GM12878 (cell line): Measurements from ENCODE around the gene C1QTNF8. TPM values are rescaled to one million over a fixed set of nuclear protein-coding genes. Genes with fewer than 3 reads are reported as not detected.
"Not testable (repeated sequence)": the region's sequence is repeated elsewhere in the genome, so short reads cannot be mapped to it uniquely, and the experiment has no call there.

Source experiments
- ATAC-seq: fragments of 200-7000 bp; cut with Tn5 transposase; 3 replicates; pipeline ENCODE4 v1.9.1; 2020; ENCODE audit warnings: mild to moderate bottlenecking, moderate library complexity
- BruUV-seq: library from RNA; stranded (reverse); fragments of 400-500 nt; replicated peaks from 2 replicates; lab custom pipeline; 2021; lab: Mats Ljungman, UMichigan
- CTCF ChIA-PET: fragments of 300-600 bp; sonication (Branson Sonifier 250); formaldehyde crosslinking; extraction: SDS; loops from one replicate; lab custom pipeline; 2021; ENCODE audit warnings: inconsistent platforms; lab: Yijun Ruan, JAX
- POLR2A ChIA-PET: fragments of 350-600 bp; formaldehyde crosslinking; extraction: SDS; loops from one replicate; lab custom pipeline; 2021; ENCODE audit warnings: inconsistent platforms; lab: Charles Lee
- RAD21 ChIA-PET: fragments of 300-600 bp; sonication (Branson Sonifier 250); formaldehyde crosslinking; loops from one replicate; lab custom pipeline; 2023; ENCODE audit warnings: antibody characterized with exemption; ENCODE audit not compliant: unreplicated experiment; lab: Charles Lee
- SMC1A ChIA-PET: fragments of 300-600 bp; sonication (Branson Sonifier 250); formaldehyde crosslinking; loops from one replicate; lab custom pipeline; 2023; ENCODE audit not compliant: unreplicated experiment, uncharacterized antibody; lab: Charles Lee
- DNase-seq: peaks from one replicate; pipeline ENCODE4 v3.0.0-alpha.2; 2011; ENCODE audit warnings: low read depth, low spot score
- FAIRE-seq: peaks from 3 replicates; lab custom pipeline; 2011; peaks lifted over from hg19 to GRCh38; lab: Jason Lieb, UNC
- H2AFZ ChIP-seq: 2 replicates; pipeline ENCODE4 v1.6.0; 2011; ENCODE audit warnings: low read depth, low read length, control low read depth; ENCODE audit not compliant: control insufficient read depth
- H3K27ac ChIP-seq: 2 replicates; pipeline ENCODE4 v1.5.1; 2011; ENCODE audit warnings: control low read depth; ENCODE audit not compliant: control insufficient read depth, insufficient read depth
- H3K27me3 ChIP-seq, 2 experiments: replicated peaks in 1 of 2; 2 replicates each; pipeline versions ENCODE4 v1.6.0 to v1.6.1; 2011; ENCODE audit warnings: low read length in 1 of 2; ENCODE audit not compliant: control insufficient read depth in 2 of 2, insufficient read depth in 2 of 2
- H3K36me3 ChIP-seq, 2 experiments: 2 replicates each; pipeline ENCODE4 v1.5.1; 2011; ENCODE audit warnings: low read length in 1 of 2; ENCODE audit not compliant: control insufficient read depth in 2 of 2, insufficient read depth in 2 of 2
- H3K4me1 ChIP-seq: 2 replicates; pipeline ENCODE4 v1.6.1; 2011; ENCODE audit warnings: mild to moderate bottlenecking, low read length, moderate library complexity, mixed read lengths; ENCODE audit not compliant: control insufficient read depth, insufficient read depth
- H3K4me2 ChIP-seq: 2 replicates; pipeline ENCODE4 v1.6.0; 2011; ENCODE audit warnings: control low read depth; ENCODE audit not compliant: control insufficient read depth, insufficient read depth
- H3K4me3 ChIP-seq: fragments of 200-600 bp; sonication (generic); 2 replicates; pipeline ENCODE4 v1.5.1; 2016
- H3K79me2 ChIP-seq: 2 replicates; pipeline ENCODE4 v1.6.0; 2011; ENCODE audit warnings: low read length; ENCODE audit not compliant: control insufficient read depth, insufficient read depth
- H3K9ac ChIP-seq: 2 replicates; pipeline ENCODE4 v1.8.0; 2011; ENCODE audit warnings: low read length, control low read depth, mixed read lengths; ENCODE audit not compliant: control insufficient read depth, insufficient read depth
- H3K9me3 ChIP-seq: replicated peaks from 3 replicates; pipeline ENCODE4 v1.5.1; 2011; ENCODE audit warnings: mild to moderate bottlenecking, low read length; ENCODE audit not compliant: control insufficient read depth, insufficient read depth
- H4K20me1 ChIP-seq: 2 replicates; pipeline ENCODE4 v1.6.0; 2011; ENCODE audit not compliant: control insufficient read depth, insufficient read depth
- EGR1 ChIP-seq, 2 experiments: IDR thresholded peaks; 1 replicate in 1 of 2; 2 replicates in 1 of 2; pipeline ENCODE4 v1.6.1; 2011 to 2012; ENCODE audit warnings: low read depth in 2 of 2, low read length in 2 of 2, borderline replicate concordance in 1 of 2, mild to moderate bottlenecking in 1 of 2, moderate library complexity in 1 of 2
- HDAC6 ChIP-seq: fragments of 200-600 bp; sonication (generic); IDR thresholded peaks from one replicate; pipeline ENCODE4 v1.8.0; 2017; ENCODE audit warnings: antibody characterized with exemption; ENCODE audit not compliant: unreplicated experiment
- MTA3 ChIP-seq: IDR thresholded peaks from 2 replicates; pipeline ENCODE4 v1.6.1; 2012; ENCODE audit warnings: low read length, inconsistent platforms, borderline replicate concordance
- NBN ChIP-seq: fragments of 450-650 bp; IDR thresholded peaks from 2 replicates; pipeline ENCODE4 v1.6.1; 2016
- PAX8 ChIP-seq: fragments of 450-650 bp; IDR thresholded peaks from 2 replicates; pipeline ENCODE4 v1.6.1; 2017; ENCODE audit warnings: mild to moderate bottlenecking, moderate library complexity
- POLR2AphosphoS2 ChIP-seq: IDR thresholded peaks from 2 replicates; pipeline ENCODE4 v1.6.1; 2011; ENCODE audit warnings: low read depth, mild to moderate bottlenecking, low read length, improper control_type of control experiment, moderate library complexity
- SREBF1 ChIP-seq: IDR thresholded peaks from 2 replicates; pipeline ENCODE4 v1.6.1; 2012; ENCODE audit warnings: mild to moderate bottlenecking, low read length
- ZNF592 ChIP-seq: fragments of 450-650 bp; IDR thresholded peaks from 2 replicates; pipeline ENCODE4 v1.6.1; 2017; ENCODE audit warnings: mild to moderate bottlenecking, moderate library complexity
- WGBS: methylation state at CpG from one replicate; pipeline ENCODE4 v1.1.6; 2016; ENCODE audit warnings: low lambda C conversion rate; ENCODE audit not compliant: insufficient replicate concordance, insufficient coverage; ENCODE audit errors: missing lambda C conversion rate; 5-methylcytosine and 5-hydroxymethylcytosine counted together
- in situ Hi-C: fragments of 300-500 bp; cut with MboI; formaldehyde crosslinking; loops from 9 replicates; pipeline ENCODE4 v1.14.3; 2018; ENCODE audit warnings: mixed read lengths
- intact Hi-C: fragments of 100-400 bp; cut with micrococcal nuclease; formaldehyde crosslinking; loops from one replicate; pipeline ENCODE4 v1.14.2; 2022; ENCODE audit not compliant: unreplicated experiment
- polyA plus RNA-seq, 11 experiments: library from polyadenylated mRNA; depleted of rRNA in 4 of 11; unstranded in 6 of 11; stranded (reverse) in 5 of 11; fragments of >200 nt; fragmentation: Nextera tagmentation in 4 of 11; fragmentation: Illumina TruSeq in 1 of 11; extraction: Ambion mirVana in 4 of 11; extraction: Trizol in 1 of 11; gene quantifications; 1 replicate in 1 of 11; 2 replicates in 10 of 11; pipeline versions ENCODE4 v1.2.1 to v1.2.3, GENCODE V29; 2011 to 2016; ENCODE audit warnings: inconsistent platforms in 2 of 11, missing spikeins in 2 of 11, low read depth in 1 of 11
- total RNA-seq, 4 experiments: library from RNA; depleted of rRNA in 3 of 4; stranded (reverse); fragments of >200 nt in 3 of 4; fragmentation: Illumina TruSeq in 1 of 4; extraction: Trizol in 1 of 4; gene quantifications; 2 replicates each; pipeline versions ENCODE4 v1.2.1 to v1.2.3, GENCODE V29; 2013 to 2021
- TF ChIP-seq, protein P1 (sequence below): fragments of 450-650 bp; IDR thresholded peaks from 2 replicates; pipeline ENCODE4 v1.6.1; 2017; ENCODE audit warnings: mild to moderate bottlenecking

The C1QTNF8 gene
- total and polyA plus RNA-seq, 10 of the 15 experiments (the other 5 are each of a cell fraction or from before 2014, with no cell fraction given): not detected

GRCh38 chr16:1088295-1089170 lies 7.5 kb downstream of the C1QTNF8 start (continued):
- TF ChIP-seq, protein P1, sequence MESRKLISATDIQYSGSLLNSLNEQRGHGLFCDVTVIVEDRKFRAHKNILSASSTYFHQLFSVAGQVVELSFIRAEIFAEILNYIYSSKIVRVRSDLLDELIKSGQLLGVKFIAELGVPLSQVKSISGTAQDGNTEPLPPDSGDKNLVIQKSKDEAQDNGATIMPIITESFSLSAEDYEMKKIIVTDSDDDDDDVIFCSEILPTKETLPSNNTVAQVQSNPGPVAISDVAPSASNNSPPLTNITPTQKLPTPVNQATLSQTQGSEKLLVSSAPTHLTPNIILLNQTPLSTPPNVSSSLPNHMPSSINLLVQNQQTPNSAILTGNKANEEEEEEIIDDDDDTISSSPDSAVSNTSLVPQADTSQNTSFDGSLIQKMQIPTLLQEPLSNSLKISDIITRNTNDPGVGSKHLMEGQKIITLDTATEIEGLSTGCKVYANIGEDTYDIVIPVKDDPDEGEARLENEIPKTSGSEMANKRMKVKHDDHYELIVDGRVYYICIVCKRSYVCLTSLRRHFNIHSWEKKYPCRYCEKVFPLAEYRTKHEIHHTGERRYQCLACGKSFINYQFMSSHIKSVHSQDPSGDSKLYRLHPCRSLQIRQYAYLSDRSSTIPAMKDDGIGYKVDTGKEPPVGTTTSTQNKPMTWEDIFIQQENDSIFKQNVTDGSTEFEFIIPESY: no peak
- no peak for TF ChIP-seq ZNF592
- no peak for TF ChIP-seq MTA3
- TF ChIP-seq SREBF1: no peak
- no peak for TF ChIP-seq PAX8
- no peak for TF ChIP-seq POLR2AphosphoS2
- no peak for TF ChIP-seq HDAC6
- TF ChIP-seq NBN: no peak
- TF ChIP-seq EGR1 (IDR thresholded peaks at IDR 0.05; ENCODE audit: borderline replicate concordance in 1 of 2, low read depth in 2 of 2, low read length in 2 of 2): no peak

- H3K4me3 ChIP-seq, H3K36me3 ChIP-seq, FAIRE-seq, H3K4me2 ChIP-seq, in situ Hi-C loops, H3K79me2 ChIP-seq, DNase-seq, BruUV-seq, intact Hi-C loops, H4K20me1 ChIP-seq, ATAC-seq, H2AFZ ChIP-seq, CTCF ChIA-PET, RAD21 ChIA-PET, POLR2A ChIA-PET, H3K9me3 ChIP-seq, H3K4me1 ChIP-seq, SMC1A ChIA-PET, H3K27ac ChIP-seq, H3K9ac ChIP-seq, H3K27me3 ChIP-seq: not testable (repeated sequence)
- WGBS: 25% methylated on average over 10 of the region's 10 CpGs
Measured at GRCh38 chr16:1086443-1086842, 9.6 kb downstream of the C1QTNF8 start.
